Neuronal stem cell (in vitro differentiated cells): ENCODE measurements around the gene S100A5.

Experiments used
- DNase-seq: peaks from one replicate; pipeline ENCODE4 v3.0.0-alpha.2; 2013; ENCODE audit warnings: low spot score
- H2AFZ ChIP-seq: one replicate; pipeline ENCODE4 v1.6.1; 2013; ENCODE audit warnings: mild to moderate bottlenecking, low read length, inconsistent platforms
- H2AK5ac ChIP-seq: 2 replicates; pipeline ENCODE4 v1.6.1; 2013; ENCODE audit warnings: low read depth, mild to moderate bottlenecking, inconsistent platforms, low read length, moderate library complexity, mixed read lengths
- H2BK120ac ChIP-seq: 2 replicates; pipeline ENCODE4 v1.6.1; 2013; ENCODE audit warnings: low read depth, mild to moderate bottlenecking, inconsistent platforms, low read length, moderate library complexity, mixed read lengths
- H2BK12ac ChIP-seq: one replicate; pipeline ENCODE4 v1.6.1; 2013; ENCODE audit warnings: low read length, inconsistent platforms
- H2BK15ac ChIP-seq: 2 replicates; pipeline ENCODE4 v1.6.1; 2013; ENCODE audit warnings: mild to moderate bottlenecking, low read length, inconsistent platforms, mixed read lengths
- H2BK5ac ChIP-seq: one replicate; pipeline ENCODE4 v1.6.1; 2013; ENCODE audit warnings: inconsistent platforms, mild to moderate bottlenecking, low read length, moderate library complexity
- H3K14ac ChIP-seq: one replicate; pipeline ENCODE4 v1.6.1; 2013; ENCODE audit warnings: low read length, inconsistent platforms
- H3K18ac ChIP-seq: 2 replicates; pipeline ENCODE4 v1.6.1; 2013; ENCODE audit warnings: low read length, inconsistent platforms
- H3K23ac ChIP-seq: 2 replicates; pipeline ENCODE4 v1.6.1; 2013; ENCODE audit warnings: low read depth, mild to moderate bottlenecking, mixed read lengths, low read length, inconsistent platforms; ENCODE audit not compliant: poor library complexity
- H3K27ac ChIP-seq: replicated peaks from 3 replicates; pipeline ENCODE4 v1.5.1; 2013; ENCODE audit warnings: low read length, inconsistent platforms
- H3K27me3 ChIP-seq, 3 experiments: 2 replicates each; pipeline ENCODE4 v1.6.1; 2013; ENCODE audit warnings: low read length in 3 of 3, mild to moderate bottlenecking in 2 of 3, inconsistent platforms in 1 of 3, low read depth in 1 of 3, mixed read lengths in 1 of 3, moderate library complexity in 1 of 3; ENCODE audit not compliant: control insufficient read depth in 3 of 3, insufficient read depth in 3 of 3
- H3K36me3 ChIP-seq, 2 donors: replicated peaks in 1 of 2; 2 replicates each; pipeline ENCODE4 v1.6.1; 2013; ENCODE audit warnings: low read length in 2 of 2; ENCODE audit not compliant: control insufficient read depth in 2 of 2, insufficient read depth in 2 of 2
- H3K4ac ChIP-seq: 2 replicates; pipeline ENCODE4 v1.6.1; 2013; ENCODE audit warnings: inconsistent platforms, mild to moderate bottlenecking, low read length, moderate library complexity
- H3K4me1 ChIP-seq, 2 donors: 1 replicate in 1 of 2; 2 replicates in 1 of 2; pipeline ENCODE4 v1.6.1; 2013; ENCODE audit warnings: low read length in 2 of 2, low read depth in 1 of 2; ENCODE audit not compliant: control insufficient read depth in 2 of 2, insufficient read depth in 1 of 2
- H3K4me2 ChIP-seq: one replicate; pipeline ENCODE4 v1.6.1; 2013; ENCODE audit warnings: mild to moderate bottlenecking, low read length, inconsistent platforms; ENCODE audit not compliant: insufficient read depth, poor library complexity, severe bottlenecking
- H3K4me3 ChIP-seq, 2 donors: 2 replicates each; pipeline ENCODE4 v1.5.1; 2013; ENCODE audit warnings: low read length in 2 of 2, mild to moderate bottlenecking in 2 of 2, inconsistent platforms in 1 of 2, moderate library complexity in 1 of 2
- H3K79me1 ChIP-seq: one replicate; pipeline ENCODE4 v1.6.1; 2013; ENCODE audit warnings: low read depth, mild to moderate bottlenecking, inconsistent platforms, low read length, moderate library complexity
- H3K9ac ChIP-seq: one replicate; pipeline ENCODE4 v1.6.1; 2013; ENCODE audit warnings: mild to moderate bottlenecking, low read depth, low read length, inconsistent platforms; ENCODE audit not compliant: poor library complexity
- H3K9me3 ChIP-seq, 2 donors: replicated peaks in 1 of 2; 2 replicates each; pipeline versions ENCODE3 to v1.6.1; 2013; ENCODE audit warnings: low read length in 2 of 2, mild to moderate bottlenecking in 2 of 2, inconsistent platforms in 1 of 2, low read depth in 1 of 2, mixed read lengths in 1 of 2, moderate library complexity in 1 of 2; ENCODE audit not compliant: control insufficient read depth in 2 of 2, insufficient read depth in 1 of 2
- H4K8ac ChIP-seq: one replicate; pipeline ENCODE4 v1.6.1; 2013; ENCODE audit warnings: low read depth, mild to moderate bottlenecking, inconsistent platforms, low read length, moderate library complexity
- H4K91ac ChIP-seq: one replicate; pipeline ENCODE4 v1.6.1; 2013; ENCODE audit warnings: low read length, low read depth, mild to moderate bottlenecking, inconsistent platforms; ENCODE audit not compliant: poor library complexity
- WGBS, 2 donors: extraction: QIAGEN DNeasy Blood & Tissue Kit; methylation state at CpG; one replicate each; pipeline ENCODE4 v1.1.7; 2013; ENCODE audit warnings: missing lambda C conversion rate in 2 of 2, mixed read lengths in 1 of 2; ENCODE audit not compliant: insufficient read length in 2 of 2, insufficient replicate concordance in 1 of 2; ENCODE audit errors: extremely low coverage in 2 of 2; 5-methylcytosine and 5-hydroxymethylcytosine counted together

Gene S100A5

DNA sequence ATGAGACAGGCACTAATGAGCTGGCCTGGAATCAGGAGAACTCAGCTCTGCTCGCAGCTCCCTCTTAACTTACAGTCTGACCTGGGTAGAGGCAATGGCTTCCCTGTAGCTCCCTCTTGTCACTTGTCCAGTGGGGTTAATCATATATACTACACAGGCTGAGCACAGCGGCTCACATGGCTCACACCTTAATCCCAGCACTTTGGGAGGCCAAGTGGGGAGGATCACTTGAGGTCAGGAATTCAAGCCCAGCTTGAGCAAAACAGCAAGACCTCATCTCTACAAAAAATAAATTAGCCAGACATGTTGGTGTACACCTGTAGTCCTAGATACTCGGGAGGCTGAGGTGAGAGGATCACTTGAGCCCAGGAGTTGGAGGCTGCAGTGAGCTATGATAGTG lies 9.1 kb downstream of the S100A5 start:
- H2BK5ac ChIP-seq: no peak overlapping the region
- H3K9ac ChIP-seq: no peak overlapping the region
- no CpG with 5 or more reads among the region's 3 CpGs for WGBS, 2 donors
- H3K23ac ChIP-seq: no peak overlapping the region
- H3K18ac ChIP-seq: no peak overlapping the region
- no peaks in the 10 kb centered on the region for H3K79me1 ChIP-seq
- no peak overlapping the region for H2AK5ac ChIP-seq
- H2BK15ac ChIP-seq: no peak overlapping the region
- H3K27me3 ChIP-seq: peaks cover 0 to 35% (median 3%) of the 10 kb centered on the region in 3 experiments
- DNase-seq: no peak
- H3K4ac ChIP-seq: no peak overlapping the region
- no peak overlapping the region for H3K14ac ChIP-seq
- no peak overlapping the region for H3K4me2 ChIP-seq
- peaks cover 0 to 24% of the 10 kb centered on the region in 2 donors for H3K4me1 ChIP-seq
- H3K36me3 ChIP-seq: no peaks in the 10 kb centered on the region
- H3K9me3 ChIP-seq: no peaks in the 10 kb centered on the region
- no peak overlapping the region for H4K91ac ChIP-seq
- no peak overlapping the region for H2BK12ac ChIP-seq
- H4K8ac ChIP-seq: no peak overlapping the region
- H2BK120ac ChIP-seq: no peak overlapping the region
- H3K4me3 ChIP-seq: no peak overlapping the region
- no peak overlapping the region for H3K27ac ChIP-seq
- H2AFZ ChIP-seq: no peak overlapping the region

DNA sequence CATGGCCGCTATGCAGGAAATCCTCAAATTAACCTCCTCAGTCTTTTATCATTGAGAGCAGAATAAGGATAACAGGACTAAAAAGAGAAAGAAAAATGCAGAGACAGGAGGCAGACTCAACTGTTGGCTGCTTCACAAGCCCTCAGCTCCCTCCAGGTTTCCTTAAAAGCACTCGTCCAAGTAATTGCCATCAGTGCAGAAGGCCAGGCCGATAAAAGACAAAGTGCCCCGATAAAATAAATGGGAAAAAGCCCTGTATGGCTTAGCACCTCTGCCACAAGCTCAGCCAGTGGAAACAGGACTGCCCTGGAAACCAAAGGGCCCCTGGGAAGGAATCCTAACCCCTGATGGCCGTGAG lies 13.1 kb downstream of the S100A5 start:
- H3K9ac ChIP-seq: no peak overlapping the region
- H2BK5ac ChIP-seq: no peak overlapping the region
- no peak overlapping the region for H3K27ac ChIP-seq
- no peak overlapping the region for H3K18ac ChIP-seq
- H3K14ac ChIP-seq: no peak overlapping the region
- no peaks in the 10 kb centered on the region for H3K9me3 ChIP-seq
- no peaks in the 10 kb centered on the region for H3K79me1 ChIP-seq
- H2AFZ ChIP-seq: no peak overlapping the region
- H3K36me3 ChIP-seq: no peaks in the 10 kb centered on the region
- no peak overlapping the region for H3K23ac ChIP-seq
- no peak overlapping the region for H3K4me2 ChIP-seq
- peaks cover 3 to 6% of the 10 kb centered on the region in 2 donors for H3K4me1 ChIP-seq
- no CpG with 5 or more reads among the region's 5 CpGs for WGBS, 2 donors
- no peak overlapping the region for H2AK5ac ChIP-seq
- H2BK15ac ChIP-seq: no peak overlapping the region
- H3K4ac ChIP-seq: no peak overlapping the region
- no peak overlapping the region for H2BK12ac ChIP-seq
- DNase-seq: no peak
- H2BK120ac ChIP-seq: no peak overlapping the region
- H3K4me3 ChIP-seq: no peak overlapping the region
- H3K27me3 ChIP-seq: peaks cover 0 to 7% (median 0%) of the 10 kb centered on the region in 3 experiments
- H4K91ac ChIP-seq: no peak overlapping the region
- no peak overlapping the region for H4K8ac ChIP-seq

GRCh38 chr1:153527023-153527682 lies 13.6 kb downstream of the S100A5 start:
- Histone ChIP-seq H2AFZ (peak overlapping the region; percentile 68), H3K9ac (no peak overlapping the region), H3K14ac (no peak overlapping the region), H3K4ac (no peak overlapping the region), H3K4me3 (no peak overlapping the region), H2BK15ac (no peak overlapping the region), H2AK5ac (no peak overlapping the region), H2BK120ac (no peak overlapping the region), H3K79me1 (no peaks in the 10 kb centered on the region), H3K9me3 (no peaks in the 10 kb centered on the region), H2BK12ac (no peak overlapping the region), H2BK5ac (no peak overlapping the region), H3K4me2 (no peak overlapping the region), H3K27ac (no peak overlapping the region), H3K27me3 (peaks cover 0 to 6% (median 0%) of the 10 kb centered on the region in 3 experiments), H3K23ac (no peak overlapping the region), H3K36me3 (no peaks in the 10 kb centered on the region), H4K8ac (no peak overlapping the region), H3K4me1 (peaks cover 3 to 5% of the 10 kb centered on the region in 2 donors), H4K91ac (no peak overlapping the region), H3K18ac (no peak overlapping the region)
- no peak for DNase-seq
- WGBS, 2 donors: no CpG with 5 or more reads among the region's 8 CpGs

DNA sequence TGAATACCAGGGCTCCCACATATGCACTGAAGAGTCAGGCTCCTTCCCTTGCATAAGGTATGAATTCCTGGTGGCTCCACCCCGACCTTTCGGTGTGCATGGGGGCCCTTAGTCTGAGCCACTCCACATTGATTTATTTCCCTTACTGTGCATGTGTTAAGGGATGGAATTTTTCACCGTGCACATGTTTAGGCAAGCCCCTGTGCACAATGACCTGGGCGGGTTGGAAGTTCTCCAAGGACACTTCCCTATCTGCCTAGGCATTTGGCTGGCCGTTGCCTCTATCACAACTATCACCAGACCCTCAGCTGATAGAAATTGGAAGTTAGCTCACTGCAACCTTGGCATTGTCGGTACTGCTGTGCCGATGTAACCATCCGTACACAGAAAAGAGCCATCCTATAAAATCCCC lies 14.6 kb downstream of the S100A5 start:
- no peak overlapping the region for H4K91ac ChIP-seq
- no peak overlapping the region for H3K18ac ChIP-seq
- H2BK5ac ChIP-seq: no peak overlapping the region
- no peaks in the 10 kb centered on the region for H3K79me1 ChIP-seq
- no peak overlapping the region for H2AK5ac ChIP-seq
- no peak overlapping the region for H3K4me3 ChIP-seq
- H2AFZ ChIP-seq: peak overlapping the region; percentile 68
- no peaks in the 10 kb centered on the region for H3K9me3 ChIP-seq
- H3K9ac ChIP-seq: no peak overlapping the region
- no peak overlapping the region for H3K4ac ChIP-seq
- H3K14ac ChIP-seq: no peak overlapping the region
- no peak overlapping the region for H3K27ac ChIP-seq
- no peak overlapping the region for H2BK120ac ChIP-seq
- no peak overlapping the region for H2BK15ac ChIP-seq
- no peaks in the 10 kb centered on the region for H3K27me3 ChIP-seq
- H3K4me1 ChIP-seq: peaks cover 3 to 5% of the 10 kb centered on the region in 2 donors
- no peak for DNase-seq
- no CpG with 5 or more reads among the region's 8 CpGs for WGBS, 2 donors
- no peak overlapping the region for H4K8ac ChIP-seq
- H3K4me2 ChIP-seq: no peak overlapping the region
- H3K23ac ChIP-seq: no peak overlapping the region
- no peak overlapping the region for H2BK12ac ChIP-seq
- no peaks in the 10 kb centered on the region for H3K36me3 ChIP-seq
